ENCODE data around the gene LGR4. TPM values are rescaled to one million over a fixed set of nuclear protein-coding genes. Genes with fewer than 3 reads are reported as not detected.

The LGR4 gene
- total and polyA plus RNA-seq, 2 of the 13 experiments (the other 11 are each of a cell fraction or from before 2014, with no cell fraction given) = 42.1 to 68.7 TPM

DNA sequence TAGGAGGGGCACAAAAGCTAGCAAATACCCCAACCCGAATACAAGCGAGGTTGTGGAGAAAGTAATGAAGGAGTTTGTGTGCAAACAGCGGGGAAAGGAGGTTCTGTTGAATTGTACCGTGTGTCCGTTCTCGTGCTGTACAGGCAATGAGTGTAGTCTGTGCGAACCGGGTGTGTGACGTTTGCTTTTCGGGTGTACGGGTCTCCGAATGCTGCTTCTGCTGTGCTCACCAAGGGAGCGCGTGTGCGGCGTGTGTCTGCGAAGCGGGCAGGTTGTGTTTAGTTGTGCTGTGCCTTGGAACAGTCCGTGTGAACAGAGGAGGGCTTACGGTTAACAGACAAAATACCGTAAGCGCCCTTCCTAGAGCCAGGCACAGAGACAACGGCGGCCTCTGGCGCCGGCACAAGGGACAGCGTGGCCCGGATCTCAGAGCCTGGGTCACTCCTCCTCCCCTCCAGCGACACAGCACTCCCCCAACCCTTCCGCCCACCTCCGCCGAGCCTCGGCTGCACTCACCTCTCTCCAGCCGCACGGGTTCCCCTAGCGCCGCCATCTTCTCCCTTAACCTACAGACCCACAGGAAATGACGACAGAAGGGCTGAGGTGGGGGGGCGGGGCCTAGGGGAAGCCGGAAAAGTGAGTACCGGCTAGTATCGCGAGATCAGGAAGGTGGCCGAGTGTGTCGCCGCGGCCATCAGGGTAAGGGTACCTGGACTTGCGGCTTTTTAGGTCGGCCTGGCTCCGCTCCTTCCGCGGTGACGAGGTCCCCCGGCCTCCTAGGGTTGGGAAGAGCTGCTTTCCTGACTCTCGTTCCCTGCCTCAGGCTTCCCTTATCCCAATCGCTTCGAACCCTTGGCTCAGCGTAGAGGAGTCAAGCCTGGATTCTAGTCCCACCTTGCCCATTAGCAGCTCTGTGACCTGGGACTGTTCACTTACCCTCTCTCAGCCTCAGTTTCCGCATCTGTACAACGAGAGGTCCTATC, 33.9 kb upstream of the LGR4 start, which contains the start of gene LIN7C (continued):
- TF ChIP-seq, protein P1, sequence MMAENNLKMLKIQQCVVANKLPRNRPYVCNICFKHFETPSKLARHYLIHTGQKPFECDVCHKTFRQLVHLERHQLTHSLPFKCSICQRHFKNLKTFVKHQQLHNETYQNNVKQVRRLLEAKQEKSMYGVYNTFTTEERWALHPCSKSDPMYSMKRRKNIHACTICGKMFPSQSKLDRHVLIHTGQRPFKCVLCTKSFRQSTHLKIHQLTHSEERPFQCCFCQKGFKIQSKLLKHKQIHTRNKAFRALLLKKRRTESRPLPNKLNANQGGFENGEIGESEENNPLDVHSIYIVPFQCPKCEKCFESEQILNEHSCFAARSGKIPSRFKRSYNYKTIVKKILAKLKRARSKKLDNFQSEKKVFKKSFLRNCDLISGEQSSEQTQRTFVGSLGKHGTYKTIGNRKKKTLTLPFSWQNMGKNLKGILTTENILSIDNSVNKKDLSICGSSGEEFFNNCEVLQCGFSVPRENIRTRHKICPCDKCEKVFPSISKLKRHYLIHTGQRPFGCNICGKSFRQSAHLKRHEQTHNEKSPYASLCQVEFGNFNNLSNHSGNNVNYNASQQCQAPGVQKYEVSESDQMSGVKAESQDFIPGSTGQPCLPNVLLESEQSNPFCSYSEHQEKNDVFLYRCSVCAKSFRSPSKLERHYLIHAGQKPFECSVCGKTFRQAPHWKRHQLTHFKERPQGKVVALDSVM (CRISPR knock-in tag; IDR thresholded peaks at IDR 0.05) = no peak
- TF ChIP-seq ZNF878 (CRISPR knock-in tag; IDR thresholded peaks at IDR 0.05) = no peak
- no peak for TF ChIP-seq ZNF274 (CRISPR knock-in tag; IDR thresholded peaks at IDR 0.05)
- peak; percentile 53 for TF ChIP-seq FOXK1 (CRISPR knock-in tag; IDR thresholded peaks at IDR 0.05; ENCODE audit: borderline replicate concordance, low read depth)
- no peak for TF ChIP-seq MEIS2 (CRISPR knock-in tag; IDR thresholded peaks at IDR 0.05)
- TF ChIP-seq, protein P2, sequence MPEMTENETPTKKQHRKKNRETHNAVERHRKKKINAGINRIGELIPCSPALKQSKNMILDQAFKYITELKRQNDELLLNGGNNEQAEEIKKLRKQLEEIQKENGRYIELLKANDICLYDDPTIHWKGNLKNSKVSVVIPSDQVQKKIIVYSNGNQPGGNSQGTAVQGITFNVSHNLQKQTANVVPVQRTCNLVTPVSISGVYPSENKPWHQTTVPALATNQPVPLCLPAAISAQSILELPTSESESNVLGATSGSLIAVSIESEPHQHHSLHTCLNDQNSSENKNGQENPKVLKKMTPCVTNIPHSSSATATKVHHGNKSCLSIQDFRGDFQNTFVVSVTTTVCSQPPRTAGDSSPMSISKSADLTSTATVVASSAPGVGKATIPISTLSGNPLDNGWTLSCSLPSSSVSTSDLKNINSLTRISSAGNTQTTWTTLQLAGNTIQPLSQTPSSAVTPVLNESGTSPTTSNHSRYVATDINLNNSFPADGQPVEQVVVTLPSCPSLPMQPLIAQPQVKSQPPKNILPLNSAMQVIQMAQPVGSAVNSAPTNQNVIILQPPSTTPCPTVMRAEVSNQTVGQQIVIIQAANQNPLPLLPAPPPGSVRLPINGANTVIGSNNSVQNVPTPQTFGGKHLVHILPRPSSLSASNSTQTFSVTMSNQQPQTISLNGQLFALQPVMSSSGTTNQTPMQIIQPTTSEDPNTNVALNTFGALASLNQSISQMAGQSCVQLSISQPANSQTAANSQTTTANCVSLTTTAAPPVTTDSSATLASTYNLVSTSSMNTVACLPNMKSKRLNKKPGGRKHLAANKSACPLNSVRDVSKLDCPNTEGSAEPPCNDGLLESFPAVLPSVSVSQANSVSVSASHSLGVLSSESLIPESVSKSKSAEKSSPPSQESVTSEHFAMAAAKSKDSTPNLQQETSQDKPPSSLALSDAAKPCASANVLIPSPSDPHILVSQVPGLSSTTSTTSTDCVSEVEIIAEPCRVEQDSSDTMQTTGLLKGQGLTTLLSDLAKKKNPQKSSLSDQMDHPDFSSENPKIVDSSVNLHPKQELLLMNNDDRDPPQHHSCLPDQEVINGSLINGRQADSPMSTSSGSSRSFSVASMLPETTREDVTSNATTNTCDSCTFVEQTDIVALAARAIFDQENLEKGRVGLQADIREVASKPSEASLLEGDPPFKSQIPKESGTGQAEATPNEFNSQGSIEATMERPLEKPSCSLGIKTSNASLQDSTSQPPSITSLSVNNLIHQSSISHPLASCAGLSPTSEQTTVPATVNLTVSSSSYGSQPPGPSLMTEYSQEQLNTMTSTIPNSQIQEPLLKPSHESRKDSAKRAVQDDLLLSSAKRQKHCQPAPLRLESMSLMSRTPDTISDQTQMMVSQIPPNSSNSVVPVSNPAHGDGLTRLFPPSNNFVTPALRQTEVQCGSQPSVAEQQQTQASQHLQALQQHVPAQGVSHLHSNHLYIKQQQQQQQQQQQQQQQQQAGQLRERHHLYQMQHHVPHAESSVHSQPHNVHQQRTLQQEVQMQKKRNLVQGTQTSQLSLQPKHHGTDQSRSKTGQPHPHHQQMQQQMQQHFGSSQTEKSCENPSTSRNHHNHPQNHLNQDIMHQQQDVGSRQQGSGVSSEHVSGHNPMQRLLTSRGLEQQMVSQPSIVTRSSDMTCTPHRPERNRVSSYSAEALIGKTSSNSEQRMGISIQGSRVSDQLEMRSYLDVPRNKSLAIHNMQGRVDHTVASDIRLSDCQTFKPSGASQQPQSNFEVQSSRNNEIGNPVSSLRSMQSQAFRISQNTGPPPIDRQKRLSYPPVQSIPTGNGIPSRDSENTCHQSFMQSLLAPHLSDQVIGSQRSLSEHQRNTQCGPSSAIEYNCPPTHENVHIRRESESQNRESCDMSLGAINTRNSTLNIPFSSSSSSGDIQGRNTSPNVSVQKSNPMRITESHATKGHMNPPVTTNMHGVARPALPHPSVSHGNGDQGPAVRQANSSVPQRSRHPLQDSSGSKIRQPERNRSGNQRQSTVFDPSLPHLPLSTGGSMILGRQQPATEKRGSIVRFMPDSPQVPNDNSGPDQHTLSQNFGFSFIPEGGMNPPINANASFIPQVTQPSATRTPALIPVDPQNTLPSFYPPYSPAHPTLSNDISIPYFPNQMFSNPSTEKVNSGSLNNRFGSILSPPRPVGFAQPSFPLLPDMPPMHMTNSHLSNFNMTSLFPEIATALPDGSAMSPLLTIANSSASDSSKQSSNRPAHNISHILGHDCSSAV (CRISPR knock-in tag; IDR thresholded peaks at IDR 0.05; ENCODE audit: borderline replicate concordance) = peak; percentile 93; the same call in 1 of the 2 replicates
- peak; percentile 82; the same call in 1 of the 2 replicates for TF ChIP-seq KMT2A (CRISPR knock-in tag; IDR thresholded peaks at IDR 0.05)
- TF ChIP-seq KDM6A (CRISPR knock-in tag; IDR thresholded peaks at IDR 0.05; ENCODE audit: low read depth) = no peak
- TF ChIP-seq ZNF776 (CRISPR knock-in tag; IDR thresholded peaks at IDR 0.05) = no peak
- peak; percentile 37; the same call in 1 of the 2 replicates for TF ChIP-seq FOXO1 (CRISPR knock-in tag; IDR thresholded peaks at IDR 0.05)
- TF ChIP-seq HCFC1 (IDR thresholded peaks at IDR 0.05; ENCODE audit: low read depth, low read length) = peak; percentile 23; the same call in 1 of the 2 replicates
- peak; percentile 68; the same call in 1 of the 2 replicates for TF ChIP-seq ETV6 (CRISPR knock-in tag; conservative IDR thresholded peaks at IDR 0.05)
- TF ChIP-seq EED (CRISPR knock-in tag; IDR thresholded peaks at IDR 0.05) = 0 out of 2 replicates have a peak, but pooled peaks have one; percentile 66
- peak; percentile 35 for TF ChIP-seq GATAD2A (CRISPR knock-in tag; IDR thresholded peaks at IDR 0.05)
- TF ChIP-seq, protein P3, sequence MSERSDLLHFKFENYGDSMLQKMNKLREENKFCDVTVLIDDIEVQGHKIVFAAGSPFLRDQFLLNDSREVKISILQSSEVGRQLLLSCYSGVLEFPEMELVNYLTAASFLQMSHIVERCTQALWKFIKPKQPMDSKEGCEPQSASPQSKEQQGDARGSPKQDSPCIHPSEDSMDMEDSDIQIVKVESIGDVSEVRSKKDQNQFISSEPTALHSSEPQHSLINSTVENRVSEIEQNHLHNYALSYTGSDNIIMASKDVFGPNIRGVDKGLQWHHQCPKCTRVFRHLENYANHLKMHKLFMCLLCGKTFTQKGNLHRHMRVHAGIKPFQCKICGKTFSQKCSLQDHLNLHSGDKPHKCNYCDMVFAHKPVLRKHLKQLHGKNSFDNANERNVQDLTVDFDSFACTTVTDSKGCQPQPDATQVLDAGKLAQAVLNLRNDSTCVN (CRISPR knock-in tag; IDR thresholded peaks at IDR 0.05; ENCODE audit: borderline replicate concordance) = peak; percentile 22; the same call in 1 of the 2 replicates
- TF ChIP-seq, protein P4, sequence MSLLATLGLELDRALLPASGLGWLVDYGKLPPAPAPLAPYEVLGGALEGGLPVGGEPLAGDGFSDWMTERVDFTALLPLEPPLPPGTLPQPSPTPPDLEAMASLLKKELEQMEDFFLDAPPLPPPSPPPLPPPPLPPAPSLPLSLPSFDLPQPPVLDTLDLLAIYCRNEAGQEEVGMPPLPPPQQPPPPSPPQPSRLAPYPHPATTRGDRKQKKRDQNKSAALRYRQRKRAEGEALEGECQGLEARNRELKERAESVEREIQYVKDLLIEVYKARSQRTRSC (CRISPR knock-in tag; IDR thresholded peaks at IDR 0.05; ENCODE audit: low read depth) = no peak
- TF ChIP-seq ZNF446 (CRISPR knock-in tag; IDR thresholded peaks at IDR 0.05) = peak; percentile 40; the same call in 1 of the 2 replicates

Measured in HepG2 (cell line).